GM10847 (cell line): ENCODE results near the gene NFIB.

Experiments
- POLR2A ChIP-seq: IDR thresholded peaks from 2 replicates; pipeline ENCODE4 v1.6.1; 2011; ENCODE audit not compliant: insufficient read length; ENCODE audit errors: extremely low read depth

The NFIB gene

GRCh38 chr9:14313951-14314423 is at the start of gene NFIB:
Gene NFIB (minus strand): TSS chr9:14314141. CDS start chr9:14313511, 630 bp downstream.
- TF ChIP-seq POLR2A = peak; percentile 10

GRCh38 chr9:14362175-14362574 is 48.2 kb upstream of the NFIB start:
- TF ChIP-seq POLR2A = no peak

- TF ChIP-seq POLR2A = no peak
Observed at GRCh38 chr9:14361074-14361473, 47.1 kb upstream of the NFIB start.

- no peak for TF ChIP-seq POLR2A
Observed at GRCh38 chr9:14358523-14358922, 44.6 kb upstream of the NFIB start.

GRCh38 chr9:14356351-14357265 is 42.7 kb upstream of the NFIB start:
- TF ChIP-seq POLR2A = no peak

- no peak for TF ChIP-seq POLR2A
Observed at GRCh38 chr9:14354201-14354600, 40.3 kb upstream of the NFIB start.

GRCh38 chr9:14353222-14354056 is 39.5 kb upstream of the NFIB start:
- no peak for TF ChIP-seq POLR2A

GRCh38 chr9:14352503-14352902 is 38.6 kb upstream of the NFIB start:
- no peak for TF ChIP-seq POLR2A

- TF ChIP-seq POLR2A = no peak
Observed at GRCh38 chr9:14351221-14351836, 37.4 kb upstream of the NFIB start.

GRCh38 chr9:14350754-14351153 is 36.8 kb upstream of the NFIB start:
- no peak for TF ChIP-seq POLR2A

GRCh38 chr9:14350349-14350728 is 36.4 kb upstream of the NFIB start:
- no peak for TF ChIP-seq POLR2A

GRCh38 chr9:14349447-14350348 is 35.8 kb upstream of the NFIB start:
- no peak for TF ChIP-seq POLR2A

GRCh38 chr9:14349146-14349446 is 35.2 kb upstream of the NFIB start:
- no peak for TF ChIP-seq POLR2A

GRCh38 chr9:14348373-14349145 is 34.6 kb upstream of the NFIB start:
- no peak for TF ChIP-seq POLR2A

- TF ChIP-seq POLR2A = no peak
Observed at GRCh38 chr9:14348123-14348372, 34.1 kb upstream of the NFIB start.
